Measurements from ENCODE around the gene PADI3.

- TF ChIP-seq, protein P1, sequence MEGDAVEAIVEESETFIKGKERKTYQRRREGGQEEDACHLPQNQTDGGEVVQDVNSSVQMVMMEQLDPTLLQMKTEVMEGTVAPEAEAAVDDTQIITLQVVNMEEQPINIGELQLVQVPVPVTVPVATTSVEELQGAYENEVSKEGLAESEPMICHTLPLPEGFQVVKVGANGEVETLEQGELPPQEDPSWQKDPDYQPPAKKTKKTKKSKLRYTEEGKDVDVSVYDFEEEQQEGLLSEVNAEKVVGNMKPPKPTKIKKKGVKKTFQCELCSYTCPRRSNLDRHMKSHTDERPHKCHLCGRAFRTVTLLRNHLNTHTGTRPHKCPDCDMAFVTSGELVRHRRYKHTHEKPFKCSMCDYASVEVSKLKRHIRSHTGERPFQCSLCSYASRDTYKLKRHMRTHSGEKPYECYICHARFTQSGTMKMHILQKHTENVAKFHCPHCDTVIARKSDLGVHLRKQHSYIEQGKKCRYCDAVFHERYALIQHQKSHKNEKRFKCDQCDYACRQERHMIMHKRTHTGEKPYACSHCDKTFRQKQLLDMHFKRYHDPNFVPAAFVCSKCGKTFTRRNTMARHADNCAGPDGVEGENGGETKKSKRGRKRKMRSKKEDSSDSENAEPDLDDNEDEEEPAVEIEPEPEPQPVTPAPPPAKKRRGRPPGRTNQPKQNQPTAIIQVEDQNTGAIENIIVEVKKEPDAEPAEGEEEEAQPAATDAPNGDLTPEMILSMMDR (IDR thresholded peaks at IDR 0.05 in 8 of 11, conservative IDR thresholded peaks at IDR 0.05 in 3 of 11): no peak
- TF ChIP-seq POLR2A (IDR thresholded peaks at IDR 0.05): no peak
Observed at GRCh38 chr1:17282836-17283235, 33.9 kb downstream of the PADI3 start.

Data from spleen (tissue), 7 donors.